K562 (cell line): ENCODE results near the gene RPP14. TPM values are rescaled to one million over a fixed set of nuclear protein-coding genes. Genes with fewer than 3 reads are reported as not detected.
"Not testable (repeated sequence)": the region's sequence is repeated elsewhere in the genome, so short reads cannot be mapped to it uniquely, and the experiment has no call there.

Experiments used
- ATAC-seq: fragments of 200-7000 bp; cut with Tn5 transposase; 3 replicates; pipeline ENCODE4 v1.9.1; 2020; ENCODE audit warnings: moderate library complexity
- BruUV-seq: library from RNA; stranded (reverse); fragments of 400-500 nt; replicated peaks from 2 replicates; lab custom pipeline; 2021; lab: Mats Ljungman, UMichigan
- CTCF ChIA-PET: fragments of 300-600 bp; formaldehyde crosslinking; extraction: SDS; loops from one replicate; lab custom pipeline; 2021; ENCODE audit warnings: low intra/inter-chr PET ratio; lab: Yijun Ruan, JAX
- POLR2A ChIA-PET: fragments of 300-600, 350-650 bp; sonication (Branson Sonifier 250); formaldehyde crosslinking; extraction: SDS; loops from one replicate; lab custom pipeline; 2021; ENCODE audit warnings: antibody characterized with exemption, inconsistent platforms; lab: Yijun Ruan, JAX
- DNase-seq, 4 experiments: peaks; one replicate each; pipeline versions ENCODE4 v3.0.0 to v3.0.0-alpha.2; 2011 to 2018; ENCODE audit warnings: low spot score in 3 of 4, mixed read lengths in 3 of 4; ENCODE audit errors: extremely low read depth in 1 of 4
- FAIRE-seq: peaks from 2 replicates; lab custom pipeline; 2011; peaks lifted over from hg19 to GRCh38; lab: Jason Lieb, UNC
- H2AFZ ChIP-seq: 2 replicates; pipeline ENCODE4 v1.6.0; 2011; ENCODE audit warnings: low read depth, low read length, control low read depth, inconsistent platforms
- H3K27ac ChIP-seq: fragments of 200-600 bp; 3 replicates; pipeline ENCODE4 v1.8.0; 2011; ENCODE audit warnings: low read depth, mild to moderate bottlenecking, control low read depth, inconsistent platforms, low read length, moderate library complexity, mixed read lengths; ENCODE audit errors: extremely low read depth
- H3K27me3 ChIP-seq, 2 experiments: fragments of 300-600 bp in 1 of 2; 2 replicates in 1 of 2; 3 replicates in 1 of 2; pipeline versions ENCODE4 v1.6.0 to v1.8.0; 2011; ENCODE audit warnings: inconsistent platforms in 2 of 2, low read length in 2 of 2, mild to moderate bottlenecking in 1 of 2, mixed read lengths in 1 of 2, moderate library complexity in 1 of 2; ENCODE audit not compliant: control insufficient read depth in 2 of 2, insufficient read depth in 2 of 2
- H3K36me3 ChIP-seq: fragments of 300-600 bp; 3 replicates; pipeline ENCODE4 v1.8.0; 2011; ENCODE audit warnings: mild to moderate bottlenecking, low read length, inconsistent platforms; ENCODE audit not compliant: control insufficient read depth, insufficient read depth
- H3K4me1 ChIP-seq, 2 experiments: fragments of 200-600 bp in 1 of 2; replicated peaks in 1 of 2; 2 replicates in 1 of 2; 3 replicates in 1 of 2; pipeline versions ENCODE4 v1.5.1 to v1.8.0; 2011; ENCODE audit warnings: inconsistent platforms in 2 of 2, low read length in 2 of 2, mild to moderate bottlenecking in 1 of 2, mixed read lengths in 1 of 2, moderate library complexity in 1 of 2; ENCODE audit not compliant: control insufficient read depth in 2 of 2, insufficient read depth in 2 of 2
- H3K4me2 ChIP-seq: 2 replicates; pipeline ENCODE4 v1.6.1; 2011; ENCODE audit warnings: low read length, control low read depth, inconsistent platforms, mixed read lengths; ENCODE audit not compliant: insufficient read depth
- H3K4me3 ChIP-seq: fragments of 200-600 bp; sonication (generic), shearing (Covaris generic); 2 replicates; pipeline ENCODE4 v1.5.1; 2016; ENCODE audit warnings: control low read depth, inconsistent platforms
- H3K79me2 ChIP-seq: fragments of 200-600 bp; 3 replicates; pipeline ENCODE4 v1.8.0; 2011; ENCODE audit warnings: low read length, inconsistent platforms; ENCODE audit not compliant: control insufficient read depth, insufficient read depth
- H3K9ac ChIP-seq, 2 experiments: 2 replicates each; pipeline versions ENCODE4 v1.6.0 to v1.6.1; 2011; ENCODE audit warnings: low read depth in 2 of 2, low read length in 2 of 2, control low read depth in 1 of 2, inconsistent platforms in 1 of 2, mild to moderate bottlenecking in 1 of 2, mixed read lengths in 1 of 2; ENCODE audit not compliant: insufficient read depth in 1 of 2
- H3K9me1 ChIP-seq: one replicate; pipeline ENCODE4 v1.6.0; 2011; ENCODE audit warnings: inconsistent platforms, mild to moderate bottlenecking, low read length, moderate library complexity; ENCODE audit not compliant: control insufficient read depth, insufficient read depth
- H3K9me3 ChIP-seq: replicated peaks from 2 replicates; pipeline ENCODE4 v1.5.1; 2011; ENCODE audit warnings: low read depth, low read length, inconsistent platforms; ENCODE audit not compliant: control insufficient read depth, insufficient read depth
- H4K20me1 ChIP-seq: replicated peaks from 2 replicates; pipeline ENCODE4 v1.6.1; 2011; ENCODE audit warnings: low read length, inconsistent platforms, mixed read lengths; ENCODE audit not compliant: control insufficient read depth, insufficient read depth
- MBD2 ChIP-seq: sonication (generic); IDR thresholded peaks from 2 replicates; pipeline ENCODE4 v1.6.1; 2016; ENCODE audit warnings: low read depth, borderline replicate concordance
- POU5F1 ChIP-seq: fragments of 150-350 bp; IDR thresholded peaks from 2 replicates; pipeline ENCODE4 v1.6.1; 2014; ENCODE audit warnings: borderline replicate concordance, low read length, low read depth, mild to moderate bottlenecking; ENCODE audit not compliant: partially characterized antibody
- ZBTB9 ChIP-seq: fragments of 450-650 bp; formaldehyde crosslinking; IDR thresholded peaks from 2 replicates; pipeline ENCODE4 v1.4.0; 2020; ENCODE audit warnings: mild to moderate bottlenecking, moderate library complexity
- ZKSCAN1 ChIP-seq: fragments of 150-350 bp; IDR thresholded peaks from 2 replicates; pipeline ENCODE4 v1.6.1; 2016; ENCODE audit warnings: low read depth, low read length
- ZNF518B ChIP-seq: fragments of 250-450 bp; sonication (Bioruptor Pico); IDR thresholded peaks from 2 replicates; pipeline ENCODE4 v1.5.0; 2021; ENCODE audit warnings: mild to moderate bottlenecking, moderate library complexity
- ZNF780A ChIP-seq: fragments of 250-450 bp; sonication (Bioruptor Pico); IDR thresholded peaks from 2 replicates; pipeline ENCODE4 v1.5.0; 2021; ENCODE audit warnings: mild to moderate bottlenecking
- WGBS: fragments of 100-300 bp; shearing (Covaris generic); methylation state at CpG from one replicate; pipeline ENCODE4 v1.1.6; 2016; ENCODE audit warnings: low coverage, mixed read lengths; ENCODE audit not compliant: insufficient coverage; ENCODE audit errors: missing lambda C conversion rate; 5-methylcytosine and 5-hydroxymethylcytosine counted together
- in situ Hi-C: fragments of 300-500 bp; cut with MboI; formaldehyde crosslinking; loops from 4 replicates; pipeline ENCODE4 v1.15.0; 2018; ENCODE audit warnings: inconsistent platforms, mixed read lengths
- intact Hi-C: fragments of 100-400 bp; cut with micrococcal nuclease; formaldehyde crosslinking; loops from 2 replicates; pipeline ENCODE4 v1.14.2; 2022
- polyA plus RNA-seq, 8 experiments: library from polyadenylated mRNA; depleted of rRNA in 4 of 8; stranded (reverse) in 5 of 8; unstranded in 3 of 8; fragments of >200 nt; fragmentation: Nextera tagmentation in 2 of 8; fragmentation: Illumina TruSeq in 1 of 8; extraction: Ambion mirVana in 2 of 8; extraction: Trizol in 1 of 8; gene quantifications; 2 replicates each; pipeline versions ENCODE4 v1.2.1 to v1.2.3, GENCODE V29; 2011 to 2014; ENCODE audit warnings: inconsistent platforms in 1 of 8, missing spikeins in 1 of 8
- total RNA-seq, 7 experiments: library from RNA; depleted of rRNA in 6 of 7; stranded (reverse); fragments of >200 nt in 6 of 7; fragmentation: Illumina TruSeq in 2 of 7; extraction: Trizol in 2 of 7; gene quantifications; 2 replicates each; pipeline versions ENCODE4 v1.2.1 to v1.2.3, GENCODE V29; 2011 to 2021; ENCODE audit warnings: low replicate concordance in 1 of 7

The RPP14 gene
- total and polyA plus RNA-seq, 9 of the 15 experiments (the other 6 are each of a cell fraction or from before 2014, with no cell fraction given): 13.5 to 20.8 (median 15.4) TPM

GRCh38 chr3:58337190-58337589 lies 31.1 kb downstream of the RPP14 start:
- no peak overlapping the region for H3K4me2 ChIP-seq
- ChIA-PET CTCF (no interaction called here), POLR2A (interaction anchor here (1.0 kb wide), 1 partner anchor 13 kb away, joined by 3 read pairs; no protein-coding TSS in a partner anchor)
- no TSS peak for BruUV-seq
- H3K9me1 ChIP-seq: no peaks in the 10 kb centered on the region
- TF ChIP-seq ZNF518B (CRISPR knock-in tag) (no peak), ZKSCAN1 (peak; percentile 66; the same call in 1 of the 2 replicates), ZBTB9 (no peak), MBD2 (no peak), ZNF780A (CRISPR knock-in tag) (no peak), POU5F1 (no peak)
- no peaks in the 10 kb centered on the region for H4K20me1 ChIP-seq
- FAIRE-seq: no peak
- in situ Hi-C loops (no loop called here), intact Hi-C loops (no loop called here)
- no peaks in the 10 kb centered on the region for H3K27me3 ChIP-seq
- H2AFZ ChIP-seq: no peak overlapping the region
- H3K27ac ChIP-seq: no peak overlapping the region
- 83% methylated on average over 1 of the region's 1 CpG for WGBS
- H3K79me2 ChIP-seq: peaks cover 28% of the 10 kb centered on the region
- peaks cover 14 to 16% of the 10 kb centered on the region in 2 experiments; a peak in 4 of 5 replicates for H3K4me1 ChIP-seq
- no peak for ATAC-seq
- no peak overlapping the region for H3K4me3 ChIP-seq
- no peaks in the 10 kb centered on the region for H3K9me3 ChIP-seq
- no peaks in the 10 kb centered on the region for H3K36me3 ChIP-seq
- H3K9ac ChIP-seq: no peak overlapping the region
- no peak for DNase-seq

GRCh38 chr3:58339146-58339545 lies 33.1 kb downstream of the RPP14 start:
- H3K36me3 ChIP-seq, FAIRE-seq, H3K4me3 ChIP-seq, H3K27ac ChIP-seq, H2AFZ ChIP-seq, in situ Hi-C loops, H3K9ac ChIP-seq, H3K9me1 ChIP-seq, H3K27me3 ChIP-seq, H3K9me3 ChIP-seq, H4K20me1 ChIP-seq, DNase-seq, CTCF ChIA-PET, BruUV-seq, ATAC-seq, intact Hi-C loops, H3K4me2 ChIP-seq: not testable (repeated sequence)
- Histone ChIP-seq H3K4me1 (peaks cover 4 to 11% of the 10 kb centered on the region in 2 experiments; a peak in 3 of 5 replicates), H3K79me2 (peaks cover 16% of the 10 kb centered on the region)
- POLR2A ChIA-PET: interaction anchor here (0.9 to 1.3 kb wide), 2 partner anchors 10 to 13 kb away, joined by 3 read pairs; no protein-coding TSS in a partner anchor
- 91% methylated on average over 8 of the region's 12 CpGs for WGBS
